Measurements from ENCODE around the gene CAMTA1.
"Not testable (repeated sequence)": the region's sequence is repeated elsewhere in the genome, so short reads cannot be mapped to it uniquely, and the experiment has no call there.

Gene CAMTA1

GRCh38 chr1:7404046-7404742 is 618.9 kb downstream of the CAMTA1 start:
- DNase-seq, result no peak

DNA sequence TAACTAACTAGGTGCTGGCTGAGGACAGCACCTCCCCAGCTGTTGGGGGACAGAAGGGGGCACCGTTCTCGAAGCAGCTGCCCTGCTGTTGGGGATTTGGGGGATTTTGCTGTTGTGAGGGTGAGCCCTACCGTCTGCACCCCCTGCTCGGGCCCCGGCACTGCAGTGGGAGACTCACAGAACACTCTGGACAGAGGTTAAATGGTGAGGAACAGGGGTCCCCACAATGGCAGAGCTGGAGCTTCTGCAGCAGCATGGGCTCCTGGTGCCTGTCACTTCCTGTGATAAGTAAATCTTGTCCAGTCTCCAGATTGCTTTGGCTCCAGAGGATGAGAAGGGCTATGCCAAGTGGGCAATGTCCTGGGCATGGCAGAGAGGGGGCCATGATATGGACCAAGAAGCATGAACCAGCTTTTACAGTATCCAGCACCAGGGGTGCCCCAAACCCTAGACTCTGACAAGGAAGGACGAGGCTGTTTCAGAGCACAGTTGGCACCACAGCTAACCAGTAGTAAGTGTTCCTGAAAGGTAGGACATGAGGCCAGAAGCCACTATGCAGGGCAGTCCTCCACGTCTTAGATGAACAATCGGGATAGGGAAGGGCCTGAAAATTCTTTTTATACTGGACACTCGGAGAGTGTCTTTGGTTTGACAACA is 620.7 kb downstream of the CAMTA1 start:
- no peak for DNase-seq

GRCh38 chr1:7406641-7407543 is 621.6 kb downstream of the CAMTA1 start:
- DNase-seq, result no peak

- DNase-seq, result no peak
These were observed 622.3 kb downstream of the CAMTA1 start for GRCh38 chr1:7407544-7407895.

- no peak for DNase-seq
These were observed 622.9 kb downstream of the CAMTA1 start for GRCh38 chr1:7407980-7408770.

- no peak for DNase-seq
These were observed 623.5 kb downstream of the CAMTA1 start for GRCh38 chr1:7408771-7409150.

GRCh38 chr1:7409278-7409677 is 624.0 kb downstream of the CAMTA1 start:
- DNase-seq, result no peak

- no peak for DNase-seq
These were observed 624.9 kb downstream of the CAMTA1 start for GRCh38 chr1:7410156-7410555.

DNA sequence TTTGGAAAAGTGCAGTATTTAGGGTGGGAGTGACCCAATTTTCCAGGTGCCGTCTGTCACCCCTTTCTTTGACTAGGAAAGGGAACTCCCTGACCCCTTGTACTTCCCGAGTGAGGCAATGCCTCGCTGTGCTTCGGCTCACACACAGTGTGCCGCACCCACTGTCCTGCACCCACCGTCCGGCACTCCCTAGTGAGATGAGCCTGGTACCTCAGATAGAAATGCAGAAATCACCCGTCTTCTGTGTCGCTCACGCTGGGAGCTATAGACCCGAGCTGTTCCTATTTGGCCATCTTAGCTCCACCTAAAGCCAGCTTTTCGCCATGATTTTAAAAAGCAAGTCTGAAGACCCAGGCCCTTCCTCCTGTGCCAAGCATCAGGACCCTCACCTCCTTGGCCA is 632.4 kb downstream of the CAMTA1 start:
- not testable (repeated sequence) for DNase-seq

DNA sequence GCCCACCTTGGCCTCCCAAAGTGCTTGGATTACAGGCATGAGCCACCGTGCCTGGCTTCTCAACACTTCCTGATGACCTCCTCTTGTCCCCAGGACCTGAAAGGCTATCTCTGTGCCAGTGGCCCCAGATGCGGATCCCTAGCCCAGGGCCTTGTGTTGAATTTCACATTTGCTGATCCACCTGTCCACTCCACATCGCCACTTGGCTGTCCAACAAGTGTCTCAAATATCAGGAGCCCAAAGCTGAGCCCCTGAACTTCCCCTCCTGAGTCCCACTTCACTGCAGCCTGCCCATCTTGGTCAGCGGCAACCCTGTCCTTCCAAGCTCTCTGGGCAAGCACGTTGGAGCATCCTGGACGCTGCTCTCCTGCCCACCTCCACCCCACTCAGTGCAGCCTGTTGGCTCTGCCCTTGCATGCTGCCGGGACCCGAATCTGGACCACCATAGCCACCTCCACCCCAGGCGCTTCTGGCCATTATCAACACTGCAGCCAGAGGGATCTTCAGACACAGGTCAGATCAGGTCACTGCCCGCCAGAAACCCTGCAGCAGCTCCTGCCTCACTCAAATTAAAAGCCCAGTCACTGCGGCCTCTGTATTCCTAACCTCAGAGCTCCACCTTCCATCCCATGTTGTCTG is 633.3 kb downstream of the CAMTA1 start:
- no peak for DNase-seq

DNA sequence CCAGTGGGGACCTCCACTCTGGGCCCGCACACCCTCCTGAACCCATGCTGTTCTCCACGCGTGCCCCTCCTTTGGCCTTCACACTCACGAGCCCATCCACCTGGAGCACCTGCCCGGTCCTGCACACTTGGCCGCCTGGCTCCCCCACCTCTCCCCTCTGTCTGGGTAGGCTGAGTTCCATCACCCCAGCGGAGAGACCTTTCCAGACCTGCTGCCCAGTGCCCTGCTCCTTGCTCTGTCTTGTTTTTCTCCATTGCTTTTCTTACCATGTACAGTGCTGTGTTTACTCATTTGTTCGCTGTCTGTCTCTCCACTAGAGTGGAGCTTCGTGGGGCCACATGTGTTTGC is 634.8 kb downstream of the CAMTA1 start:
- DNase-seq, result no peak

DNA sequence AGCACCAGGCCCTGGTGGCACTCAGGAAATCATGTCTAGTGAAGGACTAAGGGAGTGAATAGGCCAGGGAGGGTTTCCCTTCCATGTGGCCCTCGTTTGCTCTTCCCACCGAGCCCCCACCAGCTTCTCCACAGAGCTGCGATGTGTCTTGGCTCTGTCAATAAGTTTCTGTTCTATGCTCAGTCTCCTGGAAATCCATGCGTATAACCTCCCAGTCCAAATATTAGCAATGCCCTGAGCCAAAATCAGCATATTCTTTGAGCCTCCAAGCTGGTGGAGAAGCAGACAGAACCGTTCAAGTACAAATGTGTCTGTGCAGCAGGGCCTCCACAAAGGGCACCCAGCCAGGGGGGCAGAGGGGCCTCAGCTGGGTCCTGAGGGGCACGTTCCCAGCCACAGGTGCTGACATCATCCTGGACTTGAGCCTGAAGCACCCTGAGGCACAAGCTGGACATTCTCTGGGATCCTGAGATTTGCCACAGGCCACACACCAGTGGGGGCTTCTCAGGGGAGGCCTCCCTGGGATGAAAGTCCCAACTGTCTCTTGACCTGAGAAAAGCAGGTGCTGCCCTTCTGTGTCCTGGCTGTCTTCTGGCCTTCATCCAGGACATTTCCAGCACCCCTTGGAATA is 635.3 kb downstream of the CAMTA1 start:
- DNase-seq, result no peak

GRCh38 chr1:7421471-7422075 is 636.3 kb downstream of the CAMTA1 start:
- no peak for DNase-seq

GRCh38 chr1:7422081-7422480 is 636.8 kb downstream of the CAMTA1 start:
- DNase-seq, result no peak

DNA sequence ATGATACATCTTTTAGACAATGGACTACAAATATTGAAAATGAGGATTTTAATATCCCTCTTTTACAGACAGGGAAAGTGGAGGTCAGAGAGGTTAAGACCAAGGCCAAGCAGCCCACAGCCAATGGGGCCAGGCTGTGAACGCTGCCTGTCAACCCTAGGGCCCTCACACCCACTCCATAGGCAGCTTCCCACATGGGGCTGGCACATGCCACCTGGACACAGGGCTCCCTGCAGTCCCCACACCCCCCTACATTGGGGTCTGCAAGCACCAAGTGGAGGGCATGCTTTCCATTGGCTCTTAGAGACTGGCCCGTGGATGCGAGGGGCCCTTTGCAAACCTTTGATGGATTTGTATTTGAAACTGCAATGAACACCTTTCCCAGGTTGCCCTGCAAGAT is 637.3 kb downstream of the CAMTA1 start:
- DNase-seq, result no peak

DNA sequence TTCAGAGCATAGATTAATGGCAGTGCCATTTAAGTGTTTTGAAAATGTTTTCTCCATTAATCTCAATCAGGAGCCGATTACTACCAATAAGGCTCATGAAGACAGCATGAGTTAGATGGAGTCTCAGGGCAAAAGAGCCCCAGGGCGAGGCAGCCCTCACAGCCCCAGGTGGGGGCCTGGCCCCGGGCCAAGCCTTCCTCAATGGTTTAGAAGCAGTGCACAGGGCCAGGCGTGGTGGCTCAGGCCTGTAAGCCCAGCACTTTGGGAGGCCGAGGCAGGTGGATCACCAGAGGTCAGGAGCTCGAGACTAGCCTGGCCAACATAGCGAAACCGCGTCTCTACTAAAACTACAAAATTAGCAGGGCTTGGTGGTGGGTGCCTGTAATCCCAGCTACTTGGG is 637.7 kb downstream of the CAMTA1 start:
- no peak for DNase-seq

DNA sequence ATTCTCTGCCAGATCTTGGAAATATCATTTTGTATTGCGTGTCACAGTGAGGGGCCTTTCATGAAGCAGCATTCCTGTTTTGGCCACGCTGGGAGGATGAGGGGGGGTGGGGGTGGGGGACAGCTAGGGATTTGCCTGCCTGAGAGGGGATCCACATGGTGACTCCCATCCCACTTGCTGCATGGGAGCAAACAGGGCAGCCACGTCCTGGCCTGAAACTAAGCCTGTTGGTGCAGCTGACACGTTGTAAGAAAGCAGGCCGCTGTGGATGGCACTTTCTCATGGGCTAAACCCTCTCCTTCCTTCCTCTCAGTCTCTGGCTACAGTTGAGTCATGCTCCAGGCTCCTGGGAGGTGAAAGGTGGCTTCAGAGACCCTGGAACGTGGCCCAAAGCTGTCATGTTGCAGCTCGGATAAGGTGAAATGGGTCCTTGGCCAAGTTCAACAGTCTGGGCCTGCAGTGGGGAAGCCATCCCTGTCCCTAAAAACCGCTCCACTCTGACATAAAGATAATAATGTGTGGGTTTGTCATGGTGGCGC is 639.2 kb downstream of the CAMTA1 start:
- no peak for DNase-seq

- no peak for DNase-seq
These were observed 640.0 kb downstream of the CAMTA1 start for GRCh38 chr1:7425229-7425628.

- no peak for DNase-seq
These were observed 640.5 kb downstream of the CAMTA1 start for GRCh38 chr1:7425771-7426170.

DNA sequence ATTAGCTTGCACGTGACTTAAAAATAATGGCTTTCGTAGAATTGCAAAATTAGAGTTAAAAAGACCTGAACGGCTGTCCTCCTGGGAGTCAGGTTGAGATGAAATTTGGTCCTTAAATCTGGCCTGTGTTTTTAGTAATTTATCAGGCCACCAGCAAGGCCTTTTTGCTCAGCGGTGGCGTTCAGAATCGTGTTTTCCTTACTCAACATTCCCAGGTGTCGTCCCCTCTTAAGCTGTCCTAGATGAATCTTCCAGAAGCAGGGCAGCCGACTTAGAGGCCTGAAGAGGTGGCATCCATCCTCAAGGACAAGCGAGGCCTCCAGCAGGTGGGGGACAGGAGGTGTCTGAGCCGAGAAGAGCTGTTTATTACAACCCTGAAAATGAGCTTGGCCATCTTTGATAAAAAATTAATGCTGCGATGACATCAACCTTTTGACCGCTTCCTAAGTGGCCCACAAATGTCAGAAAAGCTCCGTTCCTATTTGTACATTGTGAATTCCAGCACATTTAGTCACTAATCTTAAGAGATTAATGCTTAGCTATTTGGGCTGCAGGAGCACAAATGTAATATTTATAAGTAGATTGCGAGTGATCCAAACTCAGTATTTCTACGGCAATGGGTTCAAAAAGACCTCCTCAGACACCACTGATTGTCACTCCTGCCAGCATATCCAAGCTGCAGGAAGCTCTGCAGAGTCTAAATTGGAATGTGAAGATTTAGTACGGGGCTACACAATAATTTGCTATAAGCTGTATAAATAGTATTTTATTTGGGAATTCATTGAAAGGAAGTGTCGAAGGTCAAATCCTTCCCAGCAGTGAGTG is 641.7 kb downstream of the CAMTA1 start:
- no peak for DNase-seq

Measured in bone marrow (tissue), 2 donors.